PFSK-1 (cell line): Measurements from ENCODE around the gene NEK5.

Experiments used
- POLR2AphosphoS5 ChIP-seq: IDR thresholded peaks from 2 replicates; pipeline ENCODE4 v1.6.1; 2012; ENCODE audit warnings: low read depth, mild to moderate bottlenecking, control low read depth, low read length, moderate library complexity
- REST ChIP-seq, 2 experiments: IDR thresholded peaks; 2 replicates each; pipeline versions ENCODE4 v1.6.1 to v1.8.0; 2011 to 2012; ENCODE audit warnings: low read depth in 2 of 2, low read length in 2 of 2, control low read depth in 1 of 2, inconsistent platforms in 1 of 2, mild to moderate bottlenecking in 1 of 2, moderate library complexity in 1 of 2; ENCODE audit not compliant: insufficient read depth in 1 of 2

DNA sequence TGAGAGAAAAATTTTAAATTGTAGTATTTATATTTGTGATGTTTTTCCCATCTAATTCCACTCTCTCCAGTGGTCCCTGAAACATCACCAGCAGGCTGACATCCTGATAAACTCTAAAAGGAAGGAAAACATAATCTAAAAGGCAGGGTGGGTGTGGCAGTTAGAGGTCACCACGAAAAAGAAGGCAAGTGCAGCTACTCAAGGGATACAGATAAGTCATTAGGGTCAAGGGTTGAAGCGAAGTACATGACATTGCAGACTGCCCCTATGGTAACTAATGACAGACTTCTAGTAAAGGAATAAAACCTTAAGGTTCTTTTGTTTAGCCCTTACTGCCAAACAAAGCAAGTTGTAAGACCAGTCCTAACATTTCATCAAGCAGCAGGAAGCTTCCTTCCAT lies 36.5 kb upstream of the NEK5 start:
- TF ChIP-seq REST (IDR thresholded peaks at IDR 0.05; ENCODE audit: insufficient read depth in 1 of 2, low read depth in 2 of 2, low read length in 2 of 2) (no peak), POLR2AphosphoS5 (no peak)
